Stimulated activated CD4-positive, alpha-beta T cell treated with anti-CD3 and anti-CD28 coated beads, Interleukin-15, amount 100 ng/mL, for 24 hours (primary cell): ENCODE measurements around the gene SYCP2.

Experiments used
- DNase-seq: peaks from one replicate; pipeline ENCODE4 v3.0.0-alpha.2; 2020

SYCP2 gene

GRCh38 chr20:59832406-59833363 lies 100.8 kb downstream of the SYCP2 start:
- no peak for DNase-seq

DNA sequence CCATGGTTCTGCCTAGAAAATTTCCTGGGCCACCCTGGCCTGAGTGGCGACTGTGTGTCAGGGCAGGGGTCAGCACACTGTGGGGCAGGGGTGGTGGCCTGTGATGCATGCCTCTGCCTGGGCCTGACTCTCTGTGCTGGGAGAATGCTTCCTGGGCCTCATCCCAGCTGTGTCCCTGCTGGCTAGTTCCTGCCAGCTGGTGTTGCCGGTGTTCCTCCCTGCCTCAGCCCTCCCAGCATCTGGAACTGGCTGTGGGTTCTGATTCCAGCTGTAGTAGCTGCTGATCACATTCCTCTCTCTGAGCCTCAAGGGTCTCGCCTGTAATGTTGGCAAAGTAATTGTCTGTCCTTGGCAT lies 101.5 kb downstream of the SYCP2 start:
- DNase-seq: no peak

DNA sequence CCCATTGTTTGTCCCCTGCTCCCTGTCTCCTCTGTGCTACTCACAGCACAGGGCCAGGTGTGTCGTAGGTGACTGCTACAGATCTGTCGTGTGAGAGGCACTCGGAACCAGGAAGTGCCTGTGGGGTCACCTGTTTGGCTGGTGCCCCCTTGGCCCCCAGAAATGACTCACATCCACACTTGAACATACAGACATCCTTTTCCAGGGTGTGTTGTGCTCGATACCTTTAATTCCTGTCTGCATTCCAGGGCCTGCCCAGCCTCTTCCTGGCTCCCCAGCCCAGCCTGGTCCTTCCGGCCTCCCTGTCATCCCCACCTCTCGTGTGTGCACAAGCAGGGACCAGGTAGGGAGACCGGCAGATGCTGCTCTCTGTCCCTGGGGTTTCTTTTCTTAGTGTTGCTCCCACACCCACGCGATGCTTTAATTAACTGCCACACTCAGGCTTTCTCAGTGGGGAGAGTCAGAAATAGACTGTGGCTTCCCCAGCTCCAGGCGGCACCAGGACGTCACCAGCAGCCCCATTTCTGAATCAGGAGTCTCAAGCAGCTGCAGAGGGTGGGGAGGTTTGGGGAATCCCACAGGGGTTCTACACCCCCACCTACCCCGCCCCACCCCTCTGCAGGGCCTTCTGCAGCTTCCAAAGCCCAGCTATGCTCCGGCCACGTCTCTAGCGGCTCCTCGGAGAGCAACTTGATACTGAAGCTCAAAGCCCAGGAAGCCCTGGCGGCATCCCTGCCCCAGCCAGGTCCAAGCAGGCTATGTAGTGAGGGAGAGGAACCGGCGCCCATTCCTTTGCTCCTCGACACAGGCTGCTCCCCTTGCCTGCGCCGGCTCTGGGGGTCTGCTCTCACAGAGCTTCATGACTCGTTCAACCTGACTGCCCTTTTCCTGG lies 102.2 kb downstream of the SYCP2 start:
- no peak for DNase-seq

DNA sequence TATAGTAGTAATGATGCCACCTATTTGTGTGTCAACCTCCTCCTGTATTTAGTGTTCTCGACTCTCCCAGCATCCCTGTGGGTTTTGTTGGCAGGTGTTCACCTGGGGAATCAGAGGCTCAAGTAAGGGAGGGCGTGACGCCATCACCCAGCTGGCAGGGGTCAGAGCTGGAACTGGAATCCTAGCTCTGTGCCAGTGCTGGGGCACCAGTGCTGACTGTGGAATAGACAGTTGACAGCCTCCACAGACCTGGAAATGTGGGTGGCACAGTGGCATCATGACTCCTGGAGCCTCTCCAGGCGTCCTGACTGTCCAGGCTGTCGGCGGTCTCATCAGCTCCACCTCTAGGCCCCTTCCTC lies 102.8 kb downstream of the SYCP2 start:
- no peak for DNase-seq

GRCh38 chr20:59829786-59830664 lies 103.4 kb downstream of the SYCP2 start:
- no peak for DNase-seq

DNA sequence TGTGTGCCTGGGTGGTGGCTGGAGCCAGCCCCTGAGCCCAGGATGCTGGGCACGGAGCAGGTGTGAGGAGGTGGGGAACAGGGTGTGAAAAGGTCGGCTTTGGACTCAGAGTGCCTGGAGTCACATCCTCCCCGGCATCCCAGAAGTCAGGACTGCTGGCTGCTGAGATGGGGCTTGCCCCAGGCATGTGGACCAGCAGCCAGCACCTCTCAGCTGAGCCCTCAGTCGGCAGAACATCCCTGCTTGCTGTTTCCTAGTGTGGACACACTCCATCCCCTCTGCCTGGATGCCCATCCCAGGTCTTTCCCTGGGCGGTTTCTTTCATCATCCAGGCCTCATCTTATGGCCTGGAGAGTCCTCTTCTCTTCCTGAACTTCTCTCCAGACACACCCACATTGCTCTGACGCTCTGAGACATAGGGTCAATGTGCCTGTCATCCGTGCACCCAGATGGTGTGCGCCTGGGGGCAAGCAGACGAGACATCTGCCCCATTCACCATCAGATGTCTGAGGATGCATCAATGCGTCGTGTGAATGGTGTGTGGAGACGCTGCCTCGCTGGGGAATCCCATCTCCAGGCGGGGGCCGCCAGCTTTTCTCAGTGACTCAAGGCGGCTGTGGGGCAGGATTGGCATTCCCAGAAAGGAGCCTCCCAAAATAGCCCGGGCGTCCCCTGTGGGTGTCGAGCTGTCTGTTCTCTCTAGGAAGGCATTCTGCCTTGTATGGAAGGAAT lies 104.2 kb downstream of the SYCP2 start:
- DNase-seq: no peak

- DNase-seq: no peak
These were observed 105.0 kb downstream of the SYCP2 start for GRCh38 chr20:59828125-59829053.

DNA sequence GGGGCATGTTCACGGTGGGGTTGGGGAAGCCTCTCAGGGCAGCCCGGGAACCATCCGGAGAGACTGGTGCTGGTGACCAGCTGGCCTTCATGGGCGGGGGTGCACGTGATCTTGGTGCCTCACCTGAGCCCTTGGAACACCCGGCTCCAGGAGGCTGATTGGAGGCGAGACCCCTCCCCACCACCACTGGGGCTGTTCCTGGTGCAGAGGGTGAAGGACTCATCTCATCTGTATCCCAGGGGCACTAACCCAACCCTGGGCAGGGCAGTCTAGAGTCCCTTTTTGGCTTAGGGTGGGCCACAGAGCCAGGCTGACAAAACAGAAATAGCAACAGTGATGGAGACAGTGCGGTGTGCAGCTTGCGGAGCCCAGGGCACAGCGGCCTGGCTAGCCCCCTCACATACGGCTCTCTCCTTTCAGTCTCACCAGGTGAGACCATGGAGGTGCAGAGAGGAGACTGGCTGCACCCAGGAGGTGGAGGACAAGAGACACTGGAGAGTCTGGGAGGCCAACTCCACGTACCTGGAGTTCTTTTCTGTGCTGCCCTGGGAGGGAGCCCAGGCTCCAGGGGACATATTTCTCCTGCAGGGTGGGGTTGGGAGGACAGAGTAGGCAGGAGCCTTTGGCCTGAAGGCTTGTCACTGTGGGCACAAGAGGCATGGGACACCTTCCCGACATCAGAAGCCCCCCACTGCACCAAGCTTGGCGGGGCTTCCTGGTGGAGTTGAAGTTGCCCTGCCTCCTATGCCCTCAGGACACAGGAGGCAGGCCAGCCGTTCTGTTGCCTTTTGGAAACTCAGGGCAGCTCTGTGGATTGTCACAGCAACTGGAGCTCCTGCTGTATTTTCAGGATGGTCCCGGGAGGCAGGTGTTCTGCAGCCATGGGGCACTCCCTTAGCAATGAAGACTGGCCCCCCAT lies 106.0 kb downstream of the SYCP2 start:
- DNase-seq: no peak

GRCh38 chr20:59825944-59826759 lies 107.3 kb downstream of the SYCP2 start:
- no peak for DNase-seq

DNA sequence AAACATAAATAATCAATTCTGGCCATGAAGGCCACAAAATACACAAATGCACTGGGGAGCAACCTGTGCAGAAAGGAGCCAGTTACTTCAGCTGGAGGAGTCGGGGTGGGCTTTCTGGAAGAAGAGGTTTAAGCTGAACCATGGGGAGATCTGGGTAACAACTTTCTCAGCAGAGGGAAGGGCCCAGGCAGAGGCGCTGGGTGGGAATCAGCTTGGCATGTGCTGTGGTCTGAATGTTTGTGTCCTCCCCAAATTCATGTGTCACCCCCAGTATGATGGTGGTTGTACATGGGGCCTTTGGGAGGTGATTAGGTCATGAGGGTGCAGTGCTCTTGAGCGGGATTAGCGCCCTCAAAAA lies 107.9 kb downstream of the SYCP2 start:
- no peak for DNase-seq

GRCh38 chr20:59824711-59825562 lies 108.5 kb downstream of the SYCP2 start:
- DNase-seq: no peak

DNA sequence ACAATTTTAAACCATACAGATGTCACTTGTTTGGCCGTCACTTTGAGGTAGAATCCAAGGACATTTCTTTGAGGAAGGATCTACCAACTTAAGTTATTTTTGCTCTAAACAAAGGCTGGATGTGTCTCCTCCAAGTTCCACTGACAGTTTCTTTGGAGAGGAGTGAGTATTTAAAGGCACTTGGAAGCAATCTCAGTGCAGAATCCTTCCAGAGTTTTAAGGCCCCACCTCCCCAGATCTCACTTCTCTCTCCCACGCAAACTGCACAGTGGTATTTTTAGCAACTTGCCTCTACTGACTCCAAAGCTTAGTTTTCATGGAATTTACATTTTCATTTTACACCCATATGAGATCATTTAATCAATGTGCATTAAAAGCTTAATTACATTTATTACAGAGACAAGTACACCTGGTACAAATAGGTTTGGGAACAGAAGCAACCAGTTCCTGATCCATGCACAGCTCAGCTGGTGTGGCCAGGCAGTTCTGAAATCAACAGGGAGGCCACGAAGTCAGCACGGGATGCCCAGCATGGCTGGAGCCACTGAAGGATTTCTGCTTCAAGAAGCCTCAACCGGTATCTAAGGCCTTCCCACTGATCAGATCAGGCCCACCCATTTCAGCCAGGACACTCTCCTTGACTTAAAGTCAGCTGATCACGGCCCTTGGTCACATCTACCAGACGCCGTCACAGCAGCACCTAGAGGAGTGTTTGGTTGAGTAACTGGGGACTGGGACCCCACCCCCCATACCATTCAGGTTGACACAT lies 109.8 kb downstream of the SYCP2 start:
- no peak for DNase-seq

GRCh38 chr20:59823030-59823423 lies 110.4 kb downstream of the SYCP2 start:
- no peak for DNase-seq

- DNase-seq: no peak
These were observed 111.0 kb downstream of the SYCP2 start for GRCh38 chr20:59822291-59823029.

DNA sequence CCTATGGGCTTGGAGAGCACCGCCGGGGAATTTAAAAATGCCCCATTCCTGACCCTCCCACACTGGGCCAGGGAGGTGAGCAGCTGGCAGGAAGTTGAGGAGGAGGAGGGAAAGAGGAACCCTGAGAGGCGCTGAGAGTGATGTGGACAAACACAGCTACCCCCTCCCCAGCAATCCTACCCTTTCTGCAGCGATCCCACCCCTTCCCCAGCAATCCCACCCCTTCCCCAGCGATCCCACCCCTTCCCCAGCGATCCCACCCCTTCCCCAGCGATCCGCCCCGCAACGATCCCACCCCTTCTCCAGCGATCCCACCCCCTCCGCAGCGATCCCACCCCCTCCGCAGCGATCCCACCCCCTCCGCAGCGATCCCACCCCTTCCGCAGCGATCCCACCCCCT lies 111.6 kb downstream of the SYCP2 start:
- DNase-seq: no peak

DNA sequence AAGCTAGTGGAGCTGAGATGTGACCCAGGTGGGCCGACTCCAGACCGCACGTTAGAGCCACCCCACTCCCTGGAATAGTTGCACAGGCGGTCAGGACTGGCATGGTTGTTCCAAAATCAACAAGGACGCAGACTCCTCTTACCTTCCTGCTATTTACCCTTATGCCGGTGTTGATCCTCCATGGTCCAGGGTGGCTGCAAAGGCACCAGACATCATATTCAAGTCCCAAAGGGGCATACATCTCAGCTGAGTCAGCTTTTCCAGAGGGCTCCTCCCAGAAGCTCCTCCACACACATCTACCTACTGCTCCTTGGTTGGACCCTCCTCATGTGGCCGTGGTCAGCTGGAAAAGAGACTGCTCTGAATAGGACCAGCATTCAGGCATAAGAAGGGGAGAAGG lies 112.2 kb downstream of the SYCP2 start:
- DNase-seq: no peak
